K562 (cell line): Measurements from ENCODE around the gene LY6G6F. TPM values are rescaled to one million over a fixed set of nuclear protein-coding genes. Genes with fewer than 3 reads are reported as not detected.
A peak's percentile ranks its signal among the peaks of the same experiment; 100 is the strongest.

ENCODE experiments used
- ARID1B ChIP-seq: fragments of 450-650 bp; IDR thresholded peaks from 2 replicates; pipeline ENCODE4 v1.6.1; 2016; ENCODE audit warnings: antibody characterized with exemption, mild to moderate bottlenecking, inconsistent platforms
- ATF2 ChIP-seq: sonication (generic); formaldehyde crosslinking; IDR thresholded peaks from 2 replicates; pipeline ENCODE4 v1.8.1; 2022; ENCODE audit warnings: missing genetic modification reagents
- CAMTA2 ChIP-seq: fragments of 250-450 bp; sonication (Bioruptor Pico); conservative IDR thresholded peaks from 2 replicates; pipeline ENCODE4 v1.5.1; 2022
- CBFA2T3 ChIP-seq: fragments of 450-650 bp; IDR thresholded peaks from 2 replicates; pipeline ENCODE4 v1.6.1; 2017
- CSDE1 ChIP-seq, 2 experiments: fragments of 450-650 bp; IDR thresholded peaks; 2 replicates each; pipeline ENCODE4 v1.6.1; 2016; ENCODE audit warnings: mild to moderate bottlenecking in 1 of 2
- DNMT1 ChIP-seq: fragments of 450-650 bp; IDR thresholded peaks from 2 replicates; pipeline ENCODE4 v1.6.1; 2016; ENCODE audit warnings: antibody characterized with exemption, mild to moderate bottlenecking
- HBP1 ChIP-seq: fragments of 450-650 bp; formaldehyde crosslinking; IDR thresholded peaks from 2 replicates; pipeline ENCODE4 v1.4.0; 2022; ENCODE audit warnings: missing genetic modification characterization
- HLTF ChIP-seq: fragments of 450-650 bp; IDR thresholded peaks from 2 replicates; pipeline ENCODE4 v1.6.1; 2016
- KAT7 ChIP-seq: sonication (generic); formaldehyde crosslinking; IDR thresholded peaks from 2 replicates; pipeline ENCODE4 v1.8.0; 2022; ENCODE audit warnings: missing genetic modification reagents, mild to moderate bottlenecking, borderline replicate concordance
- MTF1 ChIP-seq: fragments of 250-450 bp; sonication (Bioruptor Pico); IDR thresholded peaks from 2 replicates; pipeline ENCODE4 v1.9.0; 2021; ENCODE audit warnings: moderate library complexity, mild to moderate bottlenecking, inconsistent platforms, borderline replicate concordance
- OTX1 ChIP-seq: fragments of 450-650 bp; formaldehyde crosslinking; IDR thresholded peaks from 2 replicates; pipeline ENCODE4 v1.4.0; 2022; ENCODE audit warnings: mild to moderate bottlenecking
- PHB2 ChIP-seq: fragments of 450-650 bp; IDR thresholded peaks from 2 replicates; pipeline ENCODE4 v1.6.1; 2017; ENCODE audit warnings: low read depth
- PHTF2 ChIP-seq: fragments of 250-450 bp; sonication (Bioruptor Pico); IDR thresholded peaks from 2 replicates; pipeline ENCODE4 v1.5.0; 2021; ENCODE audit warnings: mild to moderate bottlenecking
- PML ChIP-seq: IDR thresholded peaks from 2 replicates; pipeline ENCODE4 v1.6.1; 2012; ENCODE audit warnings: low read length, inconsistent platforms
- POLR2H ChIP-seq: IDR thresholded peaks from 2 replicates; pipeline ENCODE4 v1.6.1; 2016; ENCODE audit warnings: missing genetic modification characterization, low read depth, mild to moderate bottlenecking, control low read depth, missing compliant biosample characterization, moderate library complexity
- PTBP1 ChIP-seq: fragments of 200-400 bp; formaldehyde crosslinking; IDR thresholded peaks from 2 replicates; pipeline ENCODE4 v1.6.1; 2017; ENCODE audit warnings: low read depth, low read length
- RBM34 ChIP-seq: fragments of 200-400 bp; formaldehyde crosslinking; IDR thresholded peaks from 2 replicates; pipeline ENCODE4 v1.6.1; 2018; ENCODE audit warnings: low read length, borderline replicate concordance; ENCODE audit not compliant: insufficient read depth
- RNF2 ChIP-seq: sonication (generic); IDR thresholded peaks from 2 replicates; pipeline ENCODE4 v1.6.1; 2016
- SNAPC5 ChIP-seq: fragments of 250-450 bp; sonication (Bioruptor Pico); IDR thresholded peaks from 2 replicates; pipeline ENCODE4 v1.8.0; 2021; ENCODE audit warnings: moderate library complexity, mild to moderate bottlenecking, inconsistent platforms
- SRSF7 ChIP-seq: fragments of 200-400 bp; formaldehyde crosslinking; optimal IDR thresholded peaks from 2 replicates; pipeline ENCODE3; 2017; ENCODE audit warnings: mild to moderate bottlenecking, low read depth, low read length
- STAG1 ChIP-seq: sonication (generic); formaldehyde crosslinking; IDR thresholded peaks from 2 replicates; pipeline ENCODE4 v1.5.0; 2020; ENCODE audit warnings: missing genetic modification reagents, borderline replicate concordance
- ZKSCAN3 ChIP-seq: fragments of 250-450 bp; sonication (Bioruptor Pico); IDR thresholded peaks from 2 replicates; pipeline ENCODE4 v1.4.0; 2020
- ZNF23 ChIP-seq: fragments of 250-450 bp; sonication (Bioruptor Pico); IDR thresholded peaks from 2 replicates; pipeline ENCODE4 v1.4.0; 2020; ENCODE audit warnings: mild to moderate bottlenecking
- ZNF75A ChIP-seq: fragments of 450-650 bp; formaldehyde crosslinking; IDR thresholded peaks from 2 replicates; pipeline ENCODE4 v1.4.0; 2020; ENCODE audit warnings: mild to moderate bottlenecking
- polyA plus RNA-seq, 8 experiments: library from polyadenylated mRNA; depleted of rRNA in 4 of 8; stranded (reverse) in 5 of 8; unstranded in 3 of 8; fragments of >200 nt; fragmentation: Nextera tagmentation in 2 of 8; fragmentation: Illumina TruSeq in 1 of 8; extraction: Ambion mirVana in 2 of 8; extraction: Trizol in 1 of 8; gene quantifications; 2 replicates each; pipeline versions ENCODE4 v1.2.1 to v1.2.3, GENCODE V29; 2011 to 2014; ENCODE audit warnings: inconsistent platforms in 1 of 8, missing spikeins in 1 of 8
- total RNA-seq, 7 experiments: library from RNA; depleted of rRNA in 6 of 7; stranded (reverse); fragments of >200 nt in 6 of 7; fragmentation: Illumina TruSeq in 2 of 7; extraction: Trizol in 2 of 7; gene quantifications; 2 replicates each; pipeline versions ENCODE4 v1.2.1 to v1.2.3, GENCODE V29; 2011 to 2021; ENCODE audit warnings: low replicate concordance in 1 of 7
- TF ChIP-seq, protein P1 (sequence below): IDR thresholded peaks from 3 replicates; pipeline ENCODE4 v1.6.1; 2011; ENCODE audit warnings: borderline replicate concordance, mild to moderate bottlenecking, moderate library complexity; ENCODE audit not compliant: insufficient read length; ENCODE audit errors: extremely low read depth

LY6G6F gene
- total and polyA plus RNA-seq, 9 of the 15 experiments (the other 6 are each of a cell fraction or from before 2014, with no cell fraction given): 0.14 to 0.50 (median 0.28) TPM; not detected in 2

DNA sequence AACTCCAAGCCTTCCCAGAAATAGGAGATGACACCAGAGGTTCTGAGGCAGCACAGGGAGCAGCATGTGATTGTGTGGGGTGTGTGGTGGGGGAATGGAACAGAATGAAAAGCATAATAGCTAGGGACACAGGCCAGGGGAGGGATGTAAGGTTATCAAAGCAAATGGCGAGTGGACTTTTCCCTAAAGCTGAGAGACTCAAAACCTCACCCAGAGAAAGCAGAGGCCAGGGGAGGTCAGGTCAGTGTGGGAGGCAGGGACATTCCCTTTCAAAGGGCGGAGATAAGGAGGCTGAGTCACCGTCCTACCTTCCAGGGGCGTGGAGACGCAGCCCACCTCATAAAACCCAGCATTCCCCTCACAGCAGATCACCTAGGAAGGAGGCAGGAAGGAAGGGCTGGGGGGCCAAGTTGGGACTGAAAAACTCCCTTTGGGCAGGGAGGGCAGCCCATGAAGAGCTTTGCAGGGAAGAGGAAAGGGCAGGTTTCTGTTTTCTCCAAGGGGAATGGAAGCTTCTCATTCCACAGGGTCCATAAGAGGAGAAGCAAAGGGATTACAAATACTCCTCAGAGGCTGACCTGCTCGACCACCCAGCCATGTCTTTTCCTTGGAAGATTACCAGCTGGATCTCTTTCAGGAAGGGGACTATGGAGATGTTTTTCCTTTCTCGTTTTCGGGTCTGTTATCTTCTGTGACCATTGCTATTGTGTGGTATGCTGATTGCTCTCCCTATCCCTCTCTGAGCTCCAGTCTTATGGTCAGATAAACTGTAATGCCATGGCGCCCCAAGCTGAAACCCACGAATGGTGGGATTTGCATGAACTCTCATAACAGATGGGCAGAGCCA, 16.2 kb upstream of the LY6G6F start (continued):
- no peak for TF ChIP-seq ATF2 (CRISPR knock-in tag)
- TF ChIP-seq POLR2H (tag): no peak; the same call in 1 of the 2 replicates
- peak; percentile 98 for TF ChIP-seq ARID1B
- peak; percentile 2; the same call in 1 of the 2 replicates for TF ChIP-seq PHB2
- TF ChIP-seq KAT7 (CRISPR knock-in tag): peak; percentile 94
- TF ChIP-seq ZNF23 (CRISPR knock-in tag): no peak
- TF ChIP-seq, protein P1, sequence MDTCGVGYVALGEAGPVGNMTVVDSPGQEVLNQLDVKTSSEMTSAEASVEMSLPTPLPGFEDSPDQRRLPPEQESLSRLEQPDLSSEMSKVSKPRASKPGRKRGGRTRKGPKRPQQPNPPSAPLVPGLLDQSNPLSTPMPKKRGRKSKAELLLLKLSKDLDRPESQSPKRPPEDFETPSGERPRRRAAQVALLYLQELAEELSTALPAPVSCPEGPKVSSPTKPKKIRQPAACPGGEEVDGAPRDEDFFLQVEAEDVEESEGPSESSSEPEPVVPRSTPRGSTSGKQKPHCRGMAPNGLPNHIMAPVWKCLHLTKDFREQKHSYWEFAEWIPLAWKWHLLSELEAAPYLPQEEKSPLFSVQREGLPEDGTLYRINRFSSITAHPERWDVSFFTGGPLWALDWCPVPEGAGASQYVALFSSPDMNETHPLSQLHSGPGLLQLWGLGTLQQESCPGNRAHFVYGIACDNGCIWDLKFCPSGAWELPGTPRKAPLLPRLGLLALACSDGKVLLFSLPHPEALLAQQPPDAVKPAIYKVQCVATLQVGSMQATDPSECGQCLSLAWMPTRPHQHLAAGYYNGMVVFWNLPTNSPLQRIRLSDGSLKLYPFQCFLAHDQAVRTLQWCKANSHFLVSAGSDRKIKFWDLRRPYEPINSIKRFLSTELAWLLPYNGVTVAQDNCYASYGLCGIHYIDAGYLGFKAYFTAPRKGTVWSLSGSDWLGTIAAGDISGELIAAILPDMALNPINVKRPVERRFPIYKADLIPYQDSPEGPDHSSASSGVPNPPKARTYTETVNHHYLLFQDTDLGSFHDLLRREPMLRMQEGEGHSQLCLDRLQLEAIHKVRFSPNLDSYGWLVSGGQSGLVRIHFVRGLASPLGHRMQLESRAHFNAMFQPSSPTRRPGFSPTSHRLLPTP: no peak
- TF ChIP-seq CSDE1 (IDR thresholded peaks at IDR 0.05): no peak; a peak in 1 of 4 replicates
- no peak for TF ChIP-seq SRSF7
- TF ChIP-seq PTBP1: peak; percentile 21; the same call in 1 of the 2 replicates
- no peak for TF ChIP-seq SNAPC5 (CRISPR knock-in tag)
- peak; percentile 10 for TF ChIP-seq RNF2
- TF ChIP-seq HLTF: peak; percentile 51; the same call in 1 of the 2 replicates
- no peak for TF ChIP-seq MTF1 (CRISPR knock-in tag)
- TF ChIP-seq OTX1 (CRISPR knock-in tag): peak; percentile 83
- peak; percentile 83 for TF ChIP-seq HBP1 (CRISPR knock-in tag)
- no peak for TF ChIP-seq ZKSCAN3 (CRISPR knock-in tag)
- no peak for TF ChIP-seq STAG1 (CRISPR knock-in tag)
- peak; percentile 67 for TF ChIP-seq PML
- no peak for TF ChIP-seq CAMTA2
- TF ChIP-seq DNMT1: peak; percentile 14
- TF ChIP-seq RBM34: no peak
- no peak for TF ChIP-seq ZNF75A (CRISPR knock-in tag)
- TF ChIP-seq CBFA2T3: peak; percentile 96
- peak; percentile 30; the same call in 1 of the 2 replicates for TF ChIP-seq PHTF2 (CRISPR knock-in tag)
